Endodermal cell (in vitro differentiated cells): ENCODE data around the gene RAPSN. TPM values are rescaled to one million over a fixed set of nuclear protein-coding genes. Genes with fewer than 3 reads are reported as not detected.

Experiments used
- DNase-seq: peaks from one replicate; pipeline ENCODE4 v3.0.0-alpha.2; 2017
- H3K27ac ChIP-seq: 2 replicates; pipeline ENCODE4 v1.5.1; 2013; ENCODE audit warnings: mild to moderate bottlenecking, low read depth, low read length, moderate library complexity
- H3K27me3 ChIP-seq: 2 replicates; pipeline ENCODE4 v1.6.1; 2013; ENCODE audit warnings: mild to moderate bottlenecking, low read length, moderate library complexity; ENCODE audit not compliant: insufficient read depth, control insufficient read depth, poor library complexity, severe bottlenecking
- H3K36me3 ChIP-seq: 2 replicates; pipeline ENCODE4 v1.7.0; 2013; ENCODE audit warnings: mild to moderate bottlenecking, low read length, moderate library complexity; ENCODE audit not compliant: control insufficient read depth, insufficient read depth
- H3K4me1 ChIP-seq: one replicate; pipeline ENCODE4 v1.7.0; 2013; ENCODE audit warnings: low read length; ENCODE audit not compliant: control insufficient read depth, insufficient read depth
- H3K4me3 ChIP-seq: 2 replicates; pipeline ENCODE4 v1.5.1; 2013; ENCODE audit warnings: mild to moderate bottlenecking, low read length, moderate library complexity
- H3K9ac ChIP-seq: 2 replicates; pipeline ENCODE4 v1.6.1; 2013; ENCODE audit warnings: mild to moderate bottlenecking, low read length, moderate library complexity; ENCODE audit not compliant: poor library complexity, severe bottlenecking; ENCODE audit errors: extremely low read depth
- H3K9me3 ChIP-seq: 2 replicates; pipeline ENCODE4 v1.6.1; 2013; ENCODE audit warnings: mild to moderate bottlenecking, low read length, moderate library complexity; ENCODE audit not compliant: control insufficient read depth
- H3K27ac Mint-ChIP-seq: 2 replicates; pipeline ENCODE4 v1.8.0; 2020; ENCODE audit warnings: mixed read lengths
- H3K27me3 Mint-ChIP-seq: 2 replicates; pipeline ENCODE4 v1.8.0; 2021; ENCODE audit warnings: mild to moderate bottlenecking, mixed read lengths; ENCODE audit not compliant: insufficient read depth
- H3K36me3 Mint-ChIP-seq: 2 replicates; pipeline ENCODE4 v1.8.0; 2020; ENCODE audit warnings: low read depth, mixed read lengths
- H3K4me1 Mint-ChIP-seq: 2 replicates; pipeline ENCODE4 v1.8.0; 2020; ENCODE audit warnings: mixed read lengths
- H3K4me3 Mint-ChIP-seq: 2 replicates; pipeline ENCODE4 v1.8.0; 2020; ENCODE audit warnings: mild to moderate bottlenecking, moderate library complexity, mixed read lengths
- H3K9me3 Mint-ChIP-seq: 2 replicates; pipeline ENCODE4 v1.8.0; 2020; ENCODE audit warnings: mild to moderate bottlenecking, mixed read lengths
- WGBS, 2 experiments: methylation state at CpG; one replicate each; pipeline versions ENCODE4 v1.1.5 to v1.1.7; 2013; ENCODE audit warnings: missing lambda C conversion rate in 2 of 2, mixed read lengths in 1 of 2; ENCODE audit not compliant: insufficient coverage in 1 of 2, insufficient read length in 1 of 2; 5-methylcytosine and 5-hydroxymethylcytosine counted together
- total RNA-seq, 2 donors: library from RNA; stranded (reverse); fragmentation: NEBNext Ultra II Directional in 1 of 2; extraction: Animal tissue kit (Norgen Biotek cat#: 25700) in 1 of 2; gene quantifications; 2 replicates in 1 of 2; 3 replicates in 1 of 2; pipeline ENCODE4 v1.2.1, GENCODE V29; 2021
- TF ChIP-seq, protein P1 (sequence below): fragments of 200-600 bp; sonication (generic); conservative IDR thresholded peaks from 2 replicates; pipeline ENCODE4 v1.5.0; 2021; ENCODE audit warnings: antibody characterized with exemption, mild to moderate bottlenecking

RAPSN gene
- total RNA-seq, 2 donors from 2014 or later = 0.40 to 0.64 TPM

DNA sequence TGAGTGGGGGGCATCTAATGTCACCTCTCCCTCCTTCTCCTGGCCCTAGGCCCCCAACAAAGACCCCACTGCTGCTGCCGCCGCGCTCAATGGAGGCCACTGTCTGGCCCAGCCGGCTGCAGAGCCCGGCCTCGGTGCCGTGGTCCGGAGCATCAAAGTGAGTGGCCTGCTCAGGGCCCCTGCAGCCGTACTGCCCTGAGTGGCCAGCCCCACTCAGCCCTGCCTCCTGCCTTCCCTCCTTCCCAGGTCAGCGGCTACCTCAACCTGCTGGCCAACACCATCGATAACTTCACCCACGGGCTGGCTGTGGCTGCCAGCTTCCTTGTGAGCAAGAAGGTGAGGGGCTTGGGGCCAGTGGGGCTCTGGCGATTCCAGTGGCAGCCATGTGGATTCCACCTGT is 35.6 kb downstream of the RAPSN start:
- H3K4me1 ChIP-seq = no peaks in the 10 kb centered on the region
- TF ChIP-seq, protein P1, sequence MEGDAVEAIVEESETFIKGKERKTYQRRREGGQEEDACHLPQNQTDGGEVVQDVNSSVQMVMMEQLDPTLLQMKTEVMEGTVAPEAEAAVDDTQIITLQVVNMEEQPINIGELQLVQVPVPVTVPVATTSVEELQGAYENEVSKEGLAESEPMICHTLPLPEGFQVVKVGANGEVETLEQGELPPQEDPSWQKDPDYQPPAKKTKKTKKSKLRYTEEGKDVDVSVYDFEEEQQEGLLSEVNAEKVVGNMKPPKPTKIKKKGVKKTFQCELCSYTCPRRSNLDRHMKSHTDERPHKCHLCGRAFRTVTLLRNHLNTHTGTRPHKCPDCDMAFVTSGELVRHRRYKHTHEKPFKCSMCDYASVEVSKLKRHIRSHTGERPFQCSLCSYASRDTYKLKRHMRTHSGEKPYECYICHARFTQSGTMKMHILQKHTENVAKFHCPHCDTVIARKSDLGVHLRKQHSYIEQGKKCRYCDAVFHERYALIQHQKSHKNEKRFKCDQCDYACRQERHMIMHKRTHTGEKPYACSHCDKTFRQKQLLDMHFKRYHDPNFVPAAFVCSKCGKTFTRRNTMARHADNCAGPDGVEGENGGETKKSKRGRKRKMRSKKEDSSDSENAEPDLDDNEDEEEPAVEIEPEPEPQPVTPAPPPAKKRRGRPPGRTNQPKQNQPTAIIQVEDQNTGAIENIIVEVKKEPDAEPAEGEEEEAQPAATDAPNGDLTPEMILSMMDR = no peak
- H3K9ac ChIP-seq = no peak overlapping the region
- DNase-seq = no peak
- no peaks in the 10 kb centered on the region for H3K9me3 Mint-ChIP-seq
- peaks cover 26% of the 10 kb centered on the region for H3K36me3 ChIP-seq
- H3K4me1 Mint-ChIP-seq = peaks cover 2% of the 10 kb centered on the region
- no peak overlapping the region for H3K27ac ChIP-seq
- 92 to 94% methylated on average over 12 to 13 of the region's 13 CpGs for WGBS, 2 experiments
- no peaks in the 10 kb centered on the region for H3K27me3 Mint-ChIP-seq
- peak overlapping the region; percentile 13 for H3K27ac Mint-ChIP-seq
- no peaks in the 10 kb centered on the region for H3K9me3 ChIP-seq
- no peak overlapping the region for H3K4me3 ChIP-seq
- no peak overlapping the region for H3K4me3 Mint-ChIP-seq
- H3K27me3 ChIP-seq = no peaks in the 10 kb centered on the region
- H3K36me3 Mint-ChIP-seq = peaks cover 28% of the 10 kb centered on the region

DNA sequence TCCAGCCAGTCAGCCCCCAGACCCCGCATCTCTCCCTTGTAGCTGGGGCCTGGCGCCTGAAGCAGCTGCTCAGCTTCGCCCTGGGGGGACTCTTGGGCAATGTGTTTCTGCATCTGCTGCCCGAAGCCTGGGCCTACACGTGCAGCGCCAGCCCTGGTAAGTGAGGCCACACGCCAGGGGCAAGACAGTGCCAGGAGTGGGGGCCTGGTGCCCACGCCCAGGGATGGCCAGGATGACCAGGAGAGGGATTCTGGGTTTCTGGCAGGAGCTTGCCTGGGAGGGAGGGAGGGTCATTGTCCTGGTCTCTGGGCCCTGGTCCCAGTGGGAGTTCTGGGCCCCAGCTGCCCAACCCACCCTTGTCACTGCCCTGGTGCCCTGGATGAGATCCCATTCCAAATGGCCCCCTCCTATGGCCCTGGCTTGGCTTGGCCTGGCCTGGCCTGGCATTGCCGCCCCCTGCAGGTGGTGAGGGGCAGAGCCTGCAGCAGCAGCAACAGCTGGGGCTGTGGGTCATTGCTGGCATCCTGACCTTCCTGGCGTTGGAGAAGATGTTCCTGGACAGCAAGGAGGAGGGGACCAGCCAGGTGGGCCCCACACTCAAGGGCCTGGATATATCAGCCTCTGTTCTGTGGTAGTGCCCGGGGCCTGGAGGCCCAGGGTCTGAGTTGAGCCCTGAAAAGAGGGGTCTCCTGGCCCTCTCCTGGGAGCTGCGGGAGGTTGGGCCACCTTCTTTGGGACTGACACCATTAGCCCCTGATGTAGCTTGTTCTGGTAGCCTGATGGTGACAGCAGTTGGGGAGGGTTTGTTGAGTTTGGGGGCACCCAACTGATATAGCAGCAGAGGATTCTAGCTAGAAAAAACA is 36.8 kb downstream of the RAPSN start:
- no peak overlapping the region for H3K27ac ChIP-seq
- Mint-ChIP-seq H3K36me3 (peaks cover 20% of the 10 kb centered on the region), H3K27me3 (no peaks in the 10 kb centered on the region), H3K4me3 (no peak overlapping the region), H3K9me3 (no peaks in the 10 kb centered on the region), H3K27ac (no peak overlapping the region), H3K4me1 (peaks cover 3% of the 10 kb centered on the region)
- 86 to 99% methylated on average over 8 to 12 of the region's 12 CpGs for WGBS, 2 experiments
- H3K4me1 ChIP-seq = peaks cover 2% of the 10 kb centered on the region
- H3K9me3 ChIP-seq = no peaks in the 10 kb centered on the region
- H3K36me3 ChIP-seq = peaks cover 19% of the 10 kb centered on the region
- TF ChIP-seq, protein P1 = peak; percentile 94
- no peaks in the 10 kb centered on the region for H3K27me3 ChIP-seq
- DNase-seq = peak; percentile 94
- no peak overlapping the region for H3K9ac ChIP-seq
- no peak overlapping the region for H3K4me3 ChIP-seq

DNA sequence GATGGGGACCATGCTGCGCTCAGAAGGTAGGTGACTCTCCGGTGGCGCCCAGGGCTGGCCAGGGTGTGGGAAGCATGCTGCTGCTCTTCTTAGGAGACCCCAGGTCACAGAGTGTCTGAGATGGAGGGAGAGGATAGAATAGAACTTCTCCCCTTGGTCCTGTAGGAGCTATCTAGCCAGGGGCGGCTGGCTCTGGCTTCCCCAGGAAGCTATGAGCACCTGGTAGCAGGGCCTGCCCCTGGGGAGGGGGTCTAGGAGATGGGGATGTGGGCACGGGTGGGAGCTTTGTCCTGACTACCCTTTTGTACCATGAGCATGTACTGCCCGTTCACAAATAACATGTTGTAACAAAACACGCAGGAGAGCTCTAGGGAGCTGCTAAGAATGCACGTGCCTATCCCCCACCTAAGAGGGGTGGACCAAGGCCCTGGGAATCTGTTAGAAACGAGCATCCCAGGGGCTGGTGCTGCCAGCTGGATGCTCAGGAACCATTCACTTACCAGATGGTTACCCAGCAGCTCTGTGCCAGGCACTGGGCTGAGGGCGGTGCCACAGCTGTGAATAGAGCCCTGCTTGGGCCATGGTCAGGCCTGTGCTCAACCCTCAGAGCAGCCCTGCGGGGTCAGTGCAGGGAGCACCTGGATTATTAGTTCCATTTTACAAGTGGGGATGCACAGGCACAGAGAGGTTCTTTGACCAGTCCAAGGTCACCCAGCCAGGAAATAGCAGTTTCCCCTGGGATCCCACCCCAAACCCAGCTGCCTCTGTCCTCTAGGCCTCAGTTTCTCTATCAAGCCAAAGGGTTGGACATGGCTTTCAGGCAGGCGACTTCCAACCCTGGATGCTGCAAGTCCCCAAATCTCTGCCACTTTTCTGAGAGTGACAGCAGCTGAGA is 38.3 kb downstream of the RAPSN start:
- TF ChIP-seq, protein P1 = no peak
- H3K4me1 ChIP-seq = peaks cover 2% of the 10 kb centered on the region
- H3K27ac Mint-ChIP-seq = no peak overlapping the region
- H3K27me3 ChIP-seq = no peaks in the 10 kb centered on the region
- no peak overlapping the region for H3K4me3 Mint-ChIP-seq
- no peaks in the 10 kb centered on the region for H3K9me3 Mint-ChIP-seq
- H3K27me3 Mint-ChIP-seq = no peaks in the 10 kb centered on the region
- 92 to 93% methylated on average over 6 to 12 of the region's 12 CpGs for WGBS, 2 experiments
- H3K36me3 Mint-ChIP-seq = peaks cover 16% of the 10 kb centered on the region
- no peak overlapping the region for H3K9ac ChIP-seq
- peaks cover 19% of the 10 kb centered on the region for H3K36me3 ChIP-seq
- peaks cover 5% of the 10 kb centered on the region for H3K4me1 Mint-ChIP-seq
- peak; percentile 40 for DNase-seq
- no peak overlapping the region for H3K27ac ChIP-seq
- H3K9me3 ChIP-seq = no peaks in the 10 kb centered on the region
- no peak overlapping the region for H3K4me3 ChIP-seq
